Fibroblast of skin of right quadriceps (primary cell): ENCODE measurements around the gene CCDC121.

Experiments used
- DNase-seq: peaks from one replicate; pipeline ENCODE4 v3.0.0-alpha.2; 2013

The CCDC121 gene

DNA sequence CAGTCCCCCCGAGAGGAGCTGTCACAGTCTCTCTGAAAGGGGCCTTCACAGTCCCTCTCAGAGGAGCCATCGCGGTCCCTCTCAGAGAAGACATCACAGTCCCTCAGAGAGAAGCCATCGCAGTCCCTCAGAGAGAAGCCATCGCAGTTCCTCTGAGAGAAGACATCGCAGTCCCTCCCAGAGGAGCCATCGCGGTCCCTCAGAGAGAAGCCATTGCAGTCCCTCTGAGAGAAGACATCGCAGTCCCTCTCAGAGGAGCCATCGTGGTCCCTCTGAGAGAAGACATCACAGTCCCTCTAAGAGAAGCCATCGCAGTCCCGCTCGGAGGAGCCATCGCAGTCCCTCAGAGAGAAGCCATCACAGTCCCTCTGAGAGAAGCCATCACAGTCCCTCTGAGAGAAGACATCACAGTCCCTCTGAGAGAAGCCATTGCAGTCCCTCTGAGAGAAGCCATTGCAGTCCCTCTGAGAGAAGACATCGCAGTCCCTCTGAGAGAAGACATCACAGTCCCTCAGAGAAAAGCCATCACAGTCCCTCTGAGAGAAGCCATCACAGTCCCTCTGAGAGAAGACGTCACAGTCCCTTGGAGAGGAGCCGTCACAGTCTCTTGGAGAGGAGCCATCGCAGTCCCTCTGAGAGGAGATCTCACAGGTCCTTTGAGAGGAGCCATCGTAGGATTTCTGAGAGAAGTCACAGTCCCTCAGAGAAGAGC is 47.2 kb downstream of the CCDC121 start:
- no peak for DNase-seq
